Breast epithelium (tissue), 3 donors: Measurements from ENCODE around the gene EDC4.

Experiments used
- CTCF ChIP-seq, 3 donors: fragments of 450-650 bp; IDR thresholded peaks; one replicate each; pipeline ENCODE4 v1.5.1; 2016 to 2017; ENCODE audit warnings: antibody characterized with exemption in 3 of 3, mild to moderate bottlenecking in 3 of 3, moderate library complexity in 3 of 3
- POLR2AphosphoS5 ChIP-seq, 3 donors: sonication (generic); formaldehyde crosslinking; IDR thresholded peaks; one replicate each; pipeline ENCODE4 v1.6.1; 2017; ENCODE audit warnings: antibody characterized with exemption in 3 of 3

- TF ChIP-seq CTCF (IDR thresholded peaks at IDR 0.05), result no peak
- no peak for TF ChIP-seq POLR2AphosphoS5 (IDR thresholded peaks at IDR 0.05)
These were observed 38.6 kb upstream of the EDC4 start for GRCh38 chr16:67834242-67834614.
